Measurements from ENCODE around the gene NIPSNAP3A.
A peak's percentile ranks its signal among the peaks of the same experiment; 100 is the strongest.

NIPSNAP3A gene

GRCh38 chr9:104772714-104773510 lies 25.4 kb downstream of the NIPSNAP3A start:
- DNase-seq (ENCODE audit: low read depth in 2 of 2), result peak; percentile 42 to 67
- TF ChIP-seq CTCF (IDR thresholded peaks at IDR 0.05; ENCODE audit: low read depth, low read length), result no peak
- no peak overlapping the region for H3K4me3 ChIP-seq (replicated peaks in 1 of 2; ENCODE audit: low read depth in 2 of 2, low read length in 2 of 2)

GRCh38 chr9:104774132-104774531 lies 26.6 kb downstream of the NIPSNAP3A start:
- no peak for TF ChIP-seq CTCF (IDR thresholded peaks at IDR 0.05; ENCODE audit: low read depth, low read length)
- no peak for DNase-seq (ENCODE audit: low read depth in 2 of 2)
- H3K4me3 ChIP-seq (replicated peaks in 1 of 2; ENCODE audit: low read depth in 2 of 2, low read length in 2 of 2), result no peak overlapping the region

- DNase-seq (ENCODE audit: low read depth in 2 of 2), result peak in 1 of 2 donors; percentile 33
- TF ChIP-seq CTCF (IDR thresholded peaks at IDR 0.05; ENCODE audit: low read depth, low read length), result no peak
Measured at GRCh38 chr9:104774831-104775573, 27.5 kb downstream of the NIPSNAP3A start.

GRCh38 chr9:104775574-104775936 lies 28.1 kb downstream of the NIPSNAP3A start:
- TF ChIP-seq CTCF (IDR thresholded peaks at IDR 0.05; ENCODE audit: low read depth, low read length), result no peak
- DNase-seq (ENCODE audit: low read depth in 2 of 2), result no peak
- H3K4me3 ChIP-seq (replicated peaks in 1 of 2; ENCODE audit: low read depth in 2 of 2, low read length in 2 of 2), result no peak overlapping the region

More at GRCh38 chr9:104774831-104775573, 27.5 kb downstream of the NIPSNAP3A start:
- H3K4me3 ChIP-seq (replicated peaks in 1 of 2; ENCODE audit: low read depth in 2 of 2, low read length in 2 of 2), result no peak overlapping the region

- H3K4me3 ChIP-seq (replicated peaks in 1 of 2; ENCODE audit: low read depth in 2 of 2, low read length in 2 of 2), result no peak overlapping the region
- TF ChIP-seq CTCF (IDR thresholded peaks at IDR 0.05; ENCODE audit: low read depth, low read length), result no peak
- no peak for DNase-seq (ENCODE audit: low read depth in 2 of 2)
Measured at GRCh38 chr9:104775976-104776375, 28.5 kb downstream of the NIPSNAP3A start.

GRCh38 chr9:104776797-104777196 lies 29.3 kb downstream of the NIPSNAP3A start:
- no peak overlapping the region for H3K4me3 ChIP-seq (replicated peaks in 1 of 2; ENCODE audit: low read depth in 2 of 2, low read length in 2 of 2)
- DNase-seq (ENCODE audit: low read depth in 2 of 2), result peak; percentile 8 to 50
- TF ChIP-seq CTCF (IDR thresholded peaks at IDR 0.05; ENCODE audit: low read depth, low read length), result no peak
